GM18505 (cell line): ENCODE measurements around the gene CCM2L.

Experiments used
- ATAC-seq: cut with Tn5 transposase; IDR thresholded peaks from one replicate; pipeline ENCODE4 v1.9.1; 2021; ENCODE audit not compliant: unreplicated experiment
- POLR2A ChIP-seq: IDR thresholded peaks from 4 replicates; pipeline ENCODE4 v1.6.1; 2011; ENCODE audit warnings: borderline replicate concordance; ENCODE audit not compliant: insufficient read depth, insufficient read length; ENCODE audit errors: extremely low read depth

CCM2L gene

DNA sequence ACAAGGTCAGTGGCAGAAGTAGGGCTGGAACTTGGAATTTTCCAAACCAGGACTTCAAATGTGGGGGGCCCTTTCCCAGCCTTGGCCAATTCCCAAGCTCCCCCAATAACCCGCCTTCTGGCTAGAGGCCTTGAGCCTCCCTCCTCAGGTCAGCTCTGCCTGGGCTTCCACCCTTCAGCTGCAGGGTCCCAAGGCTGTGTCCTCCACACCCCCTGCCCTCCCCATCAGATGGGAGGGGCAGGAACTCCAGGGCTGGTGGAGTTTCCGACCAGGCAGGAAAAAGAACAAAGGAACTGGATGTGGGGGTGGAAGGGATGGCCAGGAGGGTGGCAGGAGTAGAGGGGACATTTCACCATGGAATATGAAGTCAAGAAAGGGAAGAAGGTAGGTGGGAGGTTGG lies at the start of gene CCM2L:
TSS of gene CCM2L (plus strand) at position 338 of the 400 bp plus-strand sequence. CDS start at position 355, 17 bp downstream.
- no peak for ATAC-seq
- no peak for TF ChIP-seq POLR2A

DNA sequence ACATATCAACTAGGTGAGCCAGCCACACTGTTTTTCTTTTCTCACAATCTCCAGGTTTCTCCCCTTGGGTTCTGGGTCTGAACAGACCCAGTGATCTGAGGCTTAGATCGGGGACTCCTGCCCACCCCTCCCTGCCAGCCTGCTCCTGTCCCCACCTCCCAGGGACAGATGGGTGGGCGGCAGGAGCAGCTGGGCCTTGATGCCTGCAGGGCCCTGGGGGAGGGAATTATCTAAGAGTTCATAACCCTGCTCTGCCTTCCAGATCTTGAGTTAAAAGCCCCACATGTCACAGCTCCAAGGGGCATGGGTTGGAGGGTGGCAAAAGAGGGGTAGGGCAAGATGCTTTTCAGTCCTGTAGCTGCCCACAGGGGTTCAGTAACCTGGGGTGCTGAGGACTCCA lies 47.5 kb upstream of the CCM2L start:
- no peak for ATAC-seq
- TF ChIP-seq POLR2A: no peak

- no peak for ATAC-seq
- TF ChIP-seq POLR2A: no peak
These were observed 46.3 kb upstream of the CCM2L start for GRCh38 chr20:31963889-31964288.

GRCh38 chr20:31966991-31967655 lies 43.1 kb upstream of the CCM2L start:
- no peak for ATAC-seq
- no peak for TF ChIP-seq POLR2A

DNA sequence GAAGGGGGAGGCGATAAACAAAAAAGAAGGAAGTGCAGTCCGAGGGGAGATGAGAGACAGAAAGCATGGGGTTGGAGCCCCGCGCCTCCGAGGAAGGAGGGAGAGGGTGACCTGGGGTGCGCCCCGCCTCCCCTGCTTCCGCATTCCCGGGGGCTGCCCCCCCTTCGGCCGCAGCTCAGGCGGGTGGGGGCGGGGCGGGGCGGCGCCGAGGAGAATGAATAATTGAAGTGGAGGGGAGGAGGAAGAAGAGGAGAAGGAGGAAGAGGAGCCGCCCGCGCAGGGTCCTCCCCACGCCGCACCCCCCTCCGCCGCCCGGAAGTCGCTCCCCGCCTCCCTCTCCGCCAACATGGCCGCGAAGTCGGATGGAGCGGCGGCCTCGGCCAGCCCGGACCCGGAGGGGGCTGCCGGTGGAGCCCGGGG lies 42.4 kb upstream of the CCM2L start, which contains the start of gene XKR7:
TSS of gene XKR7 (plus strand) at position 322 of the 420 bp plus-strand sequence. CDS start at position 347, 25 bp downstream.
- no peak for ATAC-seq
- no peak for TF ChIP-seq POLR2A

GRCh38 chr20:31968291-31969126 lies 41.7 kb upstream of the CCM2L start:
- TF ChIP-seq POLR2A: no peak
- no peak for ATAC-seq

GRCh38 chr20:31969991-31970390 lies 40.2 kb upstream of the CCM2L start:
- TF ChIP-seq POLR2A: no peak

DNA sequence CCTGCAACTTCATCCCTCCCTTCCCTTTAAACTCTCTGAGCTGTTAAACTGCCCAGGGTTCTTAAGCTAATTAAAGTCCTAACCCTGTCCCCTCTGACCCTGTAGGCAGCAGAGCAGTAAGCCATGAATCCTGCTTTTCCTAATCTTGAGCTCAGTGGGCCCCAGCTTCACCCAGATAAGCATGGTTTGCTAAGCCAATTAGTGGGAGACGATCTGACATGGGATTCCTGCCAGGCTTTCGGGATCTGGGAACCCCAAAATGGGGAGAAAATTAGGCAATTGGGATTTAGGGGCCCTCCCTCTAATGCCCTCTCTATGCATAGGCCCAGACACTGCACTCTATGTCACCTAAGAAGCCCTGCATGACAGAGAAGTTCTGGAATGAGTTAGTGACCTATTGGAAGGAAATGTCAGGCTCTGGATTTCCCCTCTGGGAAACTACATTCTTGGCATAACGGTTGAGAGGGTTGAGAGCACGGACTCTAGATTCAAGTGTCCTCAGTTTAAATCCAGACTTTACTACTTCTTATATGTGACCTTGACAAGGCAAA lies 37.7 kb upstream of the CCM2L start:
- TF ChIP-seq POLR2A: no peak
- no peak for ATAC-seq

More at GRCh38 chr20:31969991-31970390, 40.2 kb upstream of the CCM2L start:
- no peak for ATAC-seq

DNA sequence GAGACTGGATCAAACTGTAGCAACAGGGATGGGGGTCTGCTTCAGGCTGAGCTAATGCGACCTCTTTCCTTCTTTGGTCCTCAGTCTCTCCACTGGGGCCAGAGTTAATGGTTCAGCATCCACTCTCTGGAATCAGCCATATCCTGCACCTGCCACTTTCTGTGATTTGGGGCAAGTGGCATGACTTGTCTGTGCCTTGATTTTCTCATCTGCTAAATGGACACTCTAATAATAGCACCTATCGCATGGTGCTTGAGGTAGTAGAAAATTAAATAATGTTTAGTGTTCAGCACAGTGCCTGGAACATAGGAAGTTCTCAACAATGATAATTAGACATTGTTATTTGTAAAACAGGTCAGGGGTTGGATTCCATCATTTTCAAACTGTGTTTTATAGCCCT lies 35.9 kb upstream of the CCM2L start:
- no peak for ATAC-seq
- TF ChIP-seq POLR2A: no peak

DNA sequence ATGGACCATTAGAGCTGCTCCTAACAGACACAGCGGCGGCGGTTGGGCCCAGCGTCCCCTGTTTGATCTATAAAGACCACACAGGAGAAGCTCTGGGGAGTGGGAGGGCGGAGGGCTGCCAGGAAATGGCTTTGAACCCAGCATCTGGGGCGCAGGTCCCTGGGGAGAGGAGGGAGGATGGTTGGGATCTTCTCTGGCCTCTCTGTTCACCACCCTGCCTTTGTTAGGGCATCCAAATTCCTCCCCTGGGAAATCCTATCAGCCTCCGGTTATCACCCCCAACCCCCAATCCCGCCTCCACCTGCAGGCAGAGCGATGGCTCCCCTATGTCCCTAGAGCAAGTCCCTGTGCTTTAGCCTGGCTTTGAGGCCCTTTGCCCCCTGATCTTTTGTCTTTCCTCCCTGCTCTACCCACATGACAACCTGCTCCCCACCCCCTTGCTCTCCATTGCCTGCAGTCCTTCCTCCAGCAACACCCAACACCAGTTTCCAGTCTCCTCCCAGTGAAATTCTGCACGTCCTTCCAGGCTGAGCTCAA lies 35.2 kb upstream of the CCM2L start:
- ATAC-seq: no peak
- no peak for TF ChIP-seq POLR2A

GRCh38 chr20:31975874-31976273 lies 34.4 kb upstream of the CCM2L start:
- no peak for ATAC-seq
- TF ChIP-seq POLR2A: no peak

DNA sequence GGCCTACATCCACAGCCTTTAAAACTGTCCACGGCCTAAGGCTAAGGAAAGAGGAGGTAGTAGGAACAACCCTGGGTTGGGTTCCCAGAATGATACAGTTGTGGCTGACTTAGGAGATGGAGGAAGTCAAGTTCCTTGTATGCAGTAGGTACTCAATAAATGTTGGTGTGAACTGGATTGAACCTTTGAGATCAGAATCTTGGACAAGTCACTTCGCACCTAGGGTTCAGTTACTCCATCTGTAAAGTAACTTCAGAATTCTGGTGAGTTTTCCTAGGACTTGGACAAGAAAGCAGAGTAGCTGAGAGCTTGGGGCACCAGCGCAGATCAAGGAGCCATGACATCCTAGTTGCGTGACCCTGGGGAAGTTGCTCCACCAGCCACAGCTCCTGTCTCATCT lies 33.2 kb upstream of the CCM2L start:
- no peak for TF ChIP-seq POLR2A
- ATAC-seq: no peak

DNA sequence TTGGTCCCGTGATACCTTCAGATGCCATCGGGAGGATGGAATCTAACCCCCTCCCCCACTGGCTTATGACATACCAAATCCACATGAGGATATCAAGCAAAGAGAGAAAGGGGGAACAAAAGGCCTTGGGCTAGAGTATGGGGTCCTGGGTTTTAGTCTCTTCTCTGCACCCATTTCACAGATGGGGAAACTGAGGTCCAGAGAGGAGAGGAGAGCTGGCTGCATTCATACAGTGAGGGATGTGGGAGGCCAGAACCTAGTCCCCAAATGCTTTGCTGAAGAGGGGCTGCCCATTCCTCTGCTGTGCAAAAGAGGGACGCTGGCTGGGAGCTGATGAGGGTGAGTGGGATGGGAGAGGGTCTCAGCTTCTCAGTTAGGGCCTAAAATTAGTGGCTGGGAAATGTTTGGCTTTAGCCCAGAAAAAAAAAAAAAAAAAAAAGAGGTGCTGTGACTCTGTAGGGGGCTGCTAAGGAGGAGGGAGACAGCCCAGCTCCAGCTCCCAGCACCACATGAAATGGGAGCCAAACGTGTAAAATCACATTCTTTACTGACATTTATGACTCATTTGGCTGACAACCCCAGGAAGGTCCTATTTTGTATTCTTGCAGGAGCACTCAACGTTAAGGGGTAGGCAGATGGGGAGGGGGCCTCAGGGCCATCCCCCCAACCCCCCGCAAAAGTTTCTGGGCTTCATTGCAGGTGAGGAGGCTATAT lies 30.4 kb upstream of the CCM2L start:
- no peak for TF ChIP-seq POLR2A
- no peak for ATAC-seq

GRCh38 chr20:31981784-31982183 lies 28.5 kb upstream of the CCM2L start:
- ATAC-seq: no peak
- TF ChIP-seq POLR2A: no peak

DNA sequence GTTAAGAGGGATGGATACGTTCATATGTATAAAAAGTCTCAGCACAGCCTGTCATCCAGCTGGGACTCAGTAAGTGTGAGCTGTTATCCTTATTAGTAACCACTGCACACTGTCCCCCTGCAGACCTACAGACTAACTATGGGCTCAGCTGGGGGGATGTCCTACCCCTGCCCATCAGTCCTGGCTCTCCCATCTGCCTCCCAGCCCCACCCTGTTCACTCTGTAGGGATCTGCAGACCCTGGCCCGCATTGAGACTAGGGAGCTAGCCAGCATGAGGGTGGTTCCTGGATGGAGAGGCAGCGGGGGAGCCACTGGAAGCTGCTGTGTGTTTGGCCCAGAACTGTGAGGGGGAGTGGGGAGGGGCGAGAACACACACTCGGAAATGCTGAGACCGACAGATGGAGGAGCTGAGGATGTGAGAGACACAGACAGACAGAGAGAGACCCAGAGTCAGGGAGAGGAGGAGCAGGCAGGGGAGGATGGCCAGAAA lies 25.2 kb upstream of the CCM2L start:
- ATAC-seq: no peak
- TF ChIP-seq POLR2A: no peak
